HUES48 (cell line): ENCODE results near the gene RAD18.

Source experiments
- H3K27ac ChIP-seq: one replicate; pipeline ENCODE4 v1.7.0; 2013; ENCODE audit warnings: low read depth, low read length, inconsistent platforms
- H3K27me3 ChIP-seq: 2 replicates; pipeline ENCODE4 v1.6.1; 2013; ENCODE audit warnings: mild to moderate bottlenecking, low read length; ENCODE audit not compliant: control insufficient read depth, insufficient read depth
- H3K36me3 ChIP-seq: 2 replicates; pipeline ENCODE4 v1.6.1; 2013; ENCODE audit warnings: low read length; ENCODE audit not compliant: control insufficient read depth, insufficient read depth
- H3K4me1 ChIP-seq: 2 replicates; pipeline ENCODE4 v1.6.1; 2013; ENCODE audit warnings: mild to moderate bottlenecking, low read length; ENCODE audit not compliant: control insufficient read depth, insufficient read depth
- H3K4me3 ChIP-seq: 2 replicates; pipeline ENCODE4 v1.5.1; 2013; ENCODE audit warnings: mild to moderate bottlenecking, low read depth, low read length
- H3K9ac ChIP-seq: 2 replicates; pipeline ENCODE4 v1.6.1; 2013; ENCODE audit warnings: mild to moderate bottlenecking, low read depth, low read length, moderate library complexity
- H3K9me3 ChIP-seq: 2 replicates; pipeline ENCODE4 v1.6.1; 2013; ENCODE audit warnings: low read length; ENCODE audit not compliant: control insufficient read depth, insufficient read depth

Gene RAD18

DNA sequence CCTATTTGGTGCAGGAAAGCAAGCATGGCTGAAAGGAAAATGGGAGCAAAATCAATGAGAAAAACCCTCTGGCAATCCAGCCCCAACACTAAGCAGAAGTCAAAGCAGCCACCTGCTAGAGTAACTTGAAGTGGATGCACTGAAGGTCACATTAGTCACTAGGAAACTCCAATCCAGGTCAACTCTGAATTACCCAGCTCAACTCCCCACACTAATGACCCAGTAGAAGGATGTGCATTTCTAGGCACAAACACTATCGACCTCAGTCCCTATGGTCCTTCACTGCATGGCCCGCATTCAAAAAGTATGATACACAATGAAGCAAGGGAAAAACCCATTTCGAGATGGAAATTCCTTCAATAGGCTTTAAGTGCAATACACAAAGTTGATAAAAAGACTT is 80.6 kb downstream of the RAD18 start:
- H3K27ac ChIP-seq: peak overlapping the region; percentile 68
- peaks cover 6% of the 10 kb centered on the region; the same call in 1 of the 2 replicates for H3K4me1 ChIP-seq
- peaks cover 26% of the 10 kb centered on the region; the same call in 1 of the 2 replicates for H3K36me3 ChIP-seq
- H3K9me3 ChIP-seq: no peaks in the 10 kb centered on the region
- no peak overlapping the region for H3K9ac ChIP-seq
- H3K27me3 ChIP-seq: no peaks in the 10 kb centered on the region
- no peak overlapping the region for H3K4me3 ChIP-seq

DNA sequence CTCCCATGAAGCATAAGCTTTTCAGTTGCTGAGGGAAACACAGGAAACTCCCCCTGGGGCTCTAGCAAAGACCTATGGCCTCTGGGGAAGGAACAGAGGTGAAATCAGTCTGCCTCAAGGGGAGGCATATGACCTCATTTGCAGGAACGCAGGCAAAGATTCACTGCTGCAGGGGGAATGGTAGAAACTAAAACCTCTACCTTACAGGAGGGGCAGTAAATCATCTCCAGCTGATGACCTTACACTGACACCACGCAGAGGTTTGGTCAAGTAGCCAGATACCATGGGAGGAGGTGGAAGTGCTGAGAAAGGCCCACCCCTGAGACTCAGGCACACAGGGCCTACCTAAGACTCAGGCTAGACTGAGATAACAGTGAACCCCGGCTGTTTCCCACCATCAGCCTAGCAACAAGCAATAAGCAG is 81.1 kb downstream of the RAD18 start:
- H3K27ac ChIP-seq: peak overlapping the region; percentile 68
- H3K36me3 ChIP-seq: peaks cover 29% of the 10 kb centered on the region

GRCh38 chr3:8879347-8879944 is 83.8 kb downstream of the RAD18 start:
- Histone ChIP-seq H3K4me3 (no peak overlapping the region), H3K27me3 (no peaks in the 10 kb centered on the region), H3K9me3 (no peaks in the 10 kb centered on the region), H3K9ac (no peak overlapping the region), H3K36me3 (peaks cover 35% of the 10 kb centered on the region), H3K4me1 (peaks cover 6% of the 10 kb centered on the region; the same call in 1 of the 2 replicates), H3K27ac (no peak overlapping the region)

More for the DNA sequence above, 81.1 kb downstream of the RAD18 start:
- peaks cover 6% of the 10 kb centered on the region; the same call in 1 of the 2 replicates for H3K4me1 ChIP-seq
- H3K9me3 ChIP-seq: no peaks in the 10 kb centered on the region
- H3K9ac ChIP-seq: no peak overlapping the region
- no peaks in the 10 kb centered on the region for H3K27me3 ChIP-seq
- H3K4me3 ChIP-seq: no peak overlapping the region

- no peak overlapping the region for H3K4me3 ChIP-seq
- H3K36me3 ChIP-seq: peaks cover 34% of the 10 kb centered on the region
Observed at GRCh38 chr3:8875836-8876235, 87.4 kb downstream of the RAD18 start.

DNA sequence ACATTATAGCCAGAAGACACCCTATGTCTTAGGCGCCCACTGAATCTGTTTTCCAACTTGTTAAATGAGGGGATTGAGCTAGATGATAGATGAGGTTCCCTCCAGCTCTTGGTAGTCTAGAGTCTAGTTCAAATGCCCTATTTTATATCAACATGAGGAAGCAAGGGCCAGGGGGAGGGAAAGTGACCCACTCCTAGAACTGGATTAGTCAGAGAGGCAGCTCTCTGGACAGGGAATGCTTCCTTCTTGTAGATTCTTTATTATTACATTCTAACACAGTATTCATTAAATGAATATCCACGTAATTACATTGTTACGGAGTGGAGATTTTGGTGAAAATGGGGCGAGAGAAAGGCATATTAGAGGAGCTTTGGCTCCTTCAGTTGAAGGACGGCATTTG is 89.5 kb downstream of the RAD18 start:
- H3K27ac ChIP-seq: no peak overlapping the region
- peaks cover 9% of the 10 kb centered on the region; the same call in 1 of the 2 replicates for H3K4me1 ChIP-seq
- no peaks in the 10 kb centered on the region for H3K9me3 ChIP-seq
- H3K9ac ChIP-seq: no peak overlapping the region
- H3K36me3 ChIP-seq: peaks cover 19% of the 10 kb centered on the region
- no peak overlapping the region for H3K4me3 ChIP-seq
- no peaks in the 10 kb centered on the region for H3K27me3 ChIP-seq

More at GRCh38 chr3:8875836-8876235, 87.4 kb downstream of the RAD18 start:
- H3K27me3 ChIP-seq: no peaks in the 10 kb centered on the region
- H3K4me1 ChIP-seq: no peaks in the 10 kb centered on the region
- H3K9ac ChIP-seq: no peak overlapping the region
- no peaks in the 10 kb centered on the region for H3K9me3 ChIP-seq
- H3K27ac ChIP-seq: no peak overlapping the region

- Histone ChIP-seq H3K9ac (no peak overlapping the region), H3K4me3 (no peak overlapping the region), H3K27me3 (no peaks in the 10 kb centered on the region), H3K27ac (no peak overlapping the region), H3K9me3 (no peaks in the 10 kb centered on the region), H3K4me1 (peaks cover 11% of the 10 kb centered on the region; the same call in 1 of the 2 replicates), H3K36me3 (peaks cover 11% of the 10 kb centered on the region)
Observed at GRCh38 chr3:8872261-8872660, 91.0 kb downstream of the RAD18 start.

DNA sequence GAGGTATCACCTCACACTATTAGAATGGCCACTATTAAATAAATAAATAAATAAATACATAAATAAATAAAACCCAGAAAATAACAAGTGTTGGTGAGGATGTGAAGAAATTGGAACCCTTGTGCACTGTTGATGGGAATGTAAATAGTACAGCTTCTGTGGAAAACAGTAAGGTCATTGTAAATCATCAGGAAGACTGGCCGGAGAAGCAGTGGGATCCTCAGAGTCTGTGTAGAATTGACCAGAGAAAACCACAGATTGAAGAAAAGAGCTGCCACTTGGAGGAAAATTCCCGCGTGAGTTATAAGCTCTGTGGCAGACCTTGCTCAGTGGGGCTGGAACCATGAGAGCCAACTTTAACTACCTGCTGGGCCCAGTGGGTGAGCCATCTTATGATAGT is 92.0 kb downstream of the RAD18 start:
- H3K9ac ChIP-seq: no peak overlapping the region
- peaks cover 1% of the 10 kb centered on the region; the same call in 1 of the 2 replicates for H3K36me3 ChIP-seq
- no peaks in the 10 kb centered on the region for H3K9me3 ChIP-seq
- H3K27ac ChIP-seq: peak overlapping the region; percentile 42
- H3K4me3 ChIP-seq: no peak overlapping the region
- H3K4me1 ChIP-seq: peaks cover 11% of the 10 kb centered on the region; the same call in 1 of the 2 replicates
- no peaks in the 10 kb centered on the region for H3K27me3 ChIP-seq

GRCh38 chr3:8870134-8870533 is 93.1 kb downstream of the RAD18 start:
- Histone ChIP-seq H3K9ac (no peak overlapping the region), H3K4me1 (peaks cover 11% of the 10 kb centered on the region; the same call in 1 of the 2 replicates), H3K27ac (peak overlapping the region; percentile 26), H3K4me3 (no peak overlapping the region), H3K27me3 (no peaks in the 10 kb centered on the region), H3K36me3 (no peaks in the 10 kb centered on the region), H3K9me3 (no peaks in the 10 kb centered on the region)

GRCh38 chr3:8869613-8870012 is 93.7 kb downstream of the RAD18 start:
- H3K27ac ChIP-seq: peak overlapping the region; percentile 64
- peaks cover 11% of the 10 kb centered on the region; the same call in 1 of the 2 replicates for H3K4me1 ChIP-seq
- H3K4me3 ChIP-seq: no peak overlapping the region
- no peaks in the 10 kb centered on the region for H3K36me3 ChIP-seq
- no peaks in the 10 kb centered on the region for H3K27me3 ChIP-seq
- no peak overlapping the region for H3K9ac ChIP-seq
- H3K9me3 ChIP-seq: no peaks in the 10 kb centered on the region

- Histone ChIP-seq H3K27me3 (no peaks in the 10 kb centered on the region), H3K27ac (peak overlapping the region; percentile 64), H3K9me3 (no peaks in the 10 kb centered on the region), H3K36me3 (no peaks in the 10 kb centered on the region), H3K9ac (no peak overlapping the region), H3K4me1 (peaks cover 11% of the 10 kb centered on the region; the same call in 1 of the 2 replicates), H3K4me3 (no peak overlapping the region)
Observed at GRCh38 chr3:8868996-8869395, 94.3 kb downstream of the RAD18 start.

DNA sequence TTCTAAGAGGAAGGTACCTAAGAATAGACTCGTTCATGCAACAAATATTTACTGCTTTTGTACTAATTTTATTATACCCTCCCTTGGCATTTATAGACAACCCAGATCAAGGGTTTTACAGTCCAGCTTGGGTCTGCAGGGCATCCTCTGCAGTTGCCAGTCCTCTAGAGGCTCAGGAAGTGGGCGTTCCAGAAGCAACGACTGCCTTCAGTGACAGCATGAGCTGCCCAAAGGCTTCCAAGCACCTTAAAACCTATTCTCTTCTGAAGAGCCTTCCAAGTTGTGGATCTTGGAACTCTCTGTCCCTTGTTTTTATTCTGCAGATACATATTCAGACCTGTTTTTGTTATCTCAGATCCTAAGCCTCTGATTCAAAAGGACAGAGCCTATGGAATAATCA is 95.6 kb downstream of the RAD18 start:
- H3K27ac ChIP-seq: no peak overlapping the region
- H3K4me3 ChIP-seq: no peak overlapping the region
- H3K36me3 ChIP-seq: no peaks in the 10 kb centered on the region
- peaks cover 11% of the 10 kb centered on the region; the same call in 1 of the 2 replicates for H3K4me1 ChIP-seq
- no peaks in the 10 kb centered on the region for H3K27me3 ChIP-seq
- H3K9me3 ChIP-seq: no peaks in the 10 kb centered on the region
- no peak overlapping the region for H3K9ac ChIP-seq
